Neural progenitor cell (in vitro differentiated cells): Measurements from ENCODE around the gene GNB1.

ENCODE experiments used
- CTCF ChIP-seq: fragments of 200-600 bp; sonication (generic); IDR thresholded peaks from 2 replicates; pipeline ENCODE4 v1.5.1; 2017; ENCODE audit warnings: antibody characterized with exemption, mild to moderate bottlenecking
- EZH2phosphoT487 ChIP-seq: fragments of 200-600 bp; sonication (generic); IDR thresholded peaks from 2 replicates; pipeline ENCODE4 v1.6.1; 2017; ENCODE audit warnings: antibody characterized with exemption

- TF ChIP-seq CTCF (no peak), EZH2phosphoT487 (no peak)
These were observed 2.6 kb upstream of the GNB1 start for GRCh38 chr1:1893291-1893985.
